Sigmoid colon (tissue), 4 donors: ENCODE measurements around the gene LRRC8B.

ENCODE experiments used
- POLR2AphosphoS5 ChIP-seq, 4 donors: sonication (generic); formaldehyde crosslinking; IDR thresholded peaks; one replicate each; pipeline ENCODE4 v1.6.1; 2017; ENCODE audit warnings: antibody characterized with exemption in 4 of 4
- TF ChIP-seq, protein P1 (sequence below), 4 experiments: fragments of 450-650 bp in 3 of 4; fragments of 200-600 bp in 1 of 4; IDR thresholded peaks; one replicate each; pipeline ENCODE4 v1.5.1; 2016 to 2019; ENCODE audit warnings: antibody characterized with exemption in 4 of 4, mild to moderate bottlenecking in 3 of 4, moderate library complexity in 2 of 4

GRCh38 chr1:89527256-89527655 lies 2.6 kb downstream of the LRRC8B start:
- TF ChIP-seq, protein P1, sequence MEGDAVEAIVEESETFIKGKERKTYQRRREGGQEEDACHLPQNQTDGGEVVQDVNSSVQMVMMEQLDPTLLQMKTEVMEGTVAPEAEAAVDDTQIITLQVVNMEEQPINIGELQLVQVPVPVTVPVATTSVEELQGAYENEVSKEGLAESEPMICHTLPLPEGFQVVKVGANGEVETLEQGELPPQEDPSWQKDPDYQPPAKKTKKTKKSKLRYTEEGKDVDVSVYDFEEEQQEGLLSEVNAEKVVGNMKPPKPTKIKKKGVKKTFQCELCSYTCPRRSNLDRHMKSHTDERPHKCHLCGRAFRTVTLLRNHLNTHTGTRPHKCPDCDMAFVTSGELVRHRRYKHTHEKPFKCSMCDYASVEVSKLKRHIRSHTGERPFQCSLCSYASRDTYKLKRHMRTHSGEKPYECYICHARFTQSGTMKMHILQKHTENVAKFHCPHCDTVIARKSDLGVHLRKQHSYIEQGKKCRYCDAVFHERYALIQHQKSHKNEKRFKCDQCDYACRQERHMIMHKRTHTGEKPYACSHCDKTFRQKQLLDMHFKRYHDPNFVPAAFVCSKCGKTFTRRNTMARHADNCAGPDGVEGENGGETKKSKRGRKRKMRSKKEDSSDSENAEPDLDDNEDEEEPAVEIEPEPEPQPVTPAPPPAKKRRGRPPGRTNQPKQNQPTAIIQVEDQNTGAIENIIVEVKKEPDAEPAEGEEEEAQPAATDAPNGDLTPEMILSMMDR (IDR thresholded peaks at IDR 0.05) = no peak
- TF ChIP-seq POLR2AphosphoS5 (IDR thresholded peaks at IDR 0.05) = no peak
